ENCODE results near the gene LAMA5. TPM values are rescaled to one million over a fixed set of nuclear protein-coding genes. Genes with fewer than 3 reads are reported as not detected.

Gene LAMA5
- polyA plus RNA-seq, 1 of the 3 experiments (the other 2 are of a cell fraction) = 27.2 TPM

DNA sequence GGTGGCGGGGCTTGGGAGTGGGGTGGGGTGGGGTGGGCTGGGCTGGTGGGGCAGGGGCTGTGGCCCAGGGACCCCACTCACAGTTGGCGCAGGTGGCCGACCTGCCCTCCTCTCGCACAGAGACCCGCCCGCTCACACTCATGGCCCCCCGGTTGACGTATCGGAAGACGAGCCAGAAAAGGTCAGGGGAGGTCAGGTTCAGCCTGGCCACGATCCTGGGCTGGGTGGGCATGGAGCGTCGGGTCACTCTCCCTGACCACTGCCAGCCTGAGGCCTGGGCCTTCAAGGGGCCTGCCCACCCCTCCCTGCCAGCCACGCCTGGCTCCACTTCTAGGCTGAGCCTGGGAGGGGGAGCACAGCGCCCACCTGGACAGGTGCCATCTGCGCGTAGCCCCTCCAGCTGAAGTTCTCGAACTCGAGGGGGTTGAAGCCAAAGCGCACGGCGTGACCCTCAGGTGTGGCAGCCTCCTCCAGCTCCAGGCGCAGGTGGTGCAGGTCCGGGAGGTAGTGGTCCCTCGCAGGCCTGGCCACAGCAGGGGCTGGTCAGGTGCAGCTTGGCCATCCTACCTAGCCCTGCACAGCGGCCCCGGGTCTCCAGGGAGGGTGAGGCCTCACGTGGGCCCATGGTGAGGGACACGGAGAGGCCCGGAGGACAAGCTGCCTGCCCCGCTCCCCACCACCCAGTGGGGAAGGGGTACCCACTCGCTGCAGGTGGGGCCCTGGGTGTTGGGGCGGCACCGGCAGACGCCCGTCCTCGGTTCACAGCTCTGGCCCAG, 33.1 kb downstream of the LAMA5 start:
- no peak overlapping the region for H3K4me3 ChIP-seq (ENCODE audit: low read depth in 2 of 2, low read length in 1 of 2)
- WGBS (ENCODE audit: low lambda C conversion rate) = 95% methylated on average over 17 of the region's 37 CpGs
- H3K27ac ChIP-seq (ENCODE audit: low read depth in 2 of 2, low read length in 1 of 2) = no peak overlapping the region
- no peak overlapping the region for H3K9ac ChIP-seq
- H3K9me2 ChIP-seq = no peaks in the 10 kb centered on the region
- H3F3A ChIP-seq (replicated peaks; ENCODE audit: insufficient read depth) = no peaks in the 10 kb centered on the region
- H3K9me3 ChIP-seq = no peaks in the 10 kb centered on the region
- no peak for DNase-seq
- no peak overlapping the region for H2AFZ ChIP-seq (ENCODE audit: low read depth)
- no peaks in the 10 kb centered on the region for H3K4me1 ChIP-seq (ENCODE audit: control insufficient read depth in 1 of 2, insufficient read depth in 2 of 2, low read depth in 1 of 2, low read length in 1 of 2)
- H3K27me3 ChIP-seq (ENCODE audit: insufficient read depth) = no peaks in the 10 kb centered on the region
- H3K36me3 ChIP-seq (replicated peaks in 1 of 2; ENCODE audit: control insufficient read depth in 1 of 2, insufficient read depth in 2 of 2, low read length in 1 of 2) = peaks cover 0 to 57% of the 10 kb centered on the region in 2 experiments
- no peaks in the 10 kb centered on the region for H3K79me2 ChIP-seq (ENCODE audit: insufficient read depth)
- ChIA-PET POLR2A (no interaction called here), CTCF (interaction anchor here (1.9 kb wide), 1 partner anchor 49 kb away, joined by 7 read pairs; no protein-coding TSS in a partner anchor)
- TF ChIP-seq CHD2 (IDR thresholded peaks at IDR 0.05; ENCODE audit: low read length, partially characterized antibody) (no peak), NFIC (IDR thresholded peaks at IDR 0.05; ENCODE audit: borderline replicate concordance) (no peak), MXI1 (IDR thresholded peaks at IDR 0.05; ENCODE audit: low read depth, low read length) (no peak), JUND (IDR thresholded peaks at IDR 0.05) (no peak), EZH2phosphoT487 (IDR thresholded peaks at IDR 0.05; ENCODE audit: borderline replicate concordance, low read depth) (no peak), FOSL2 (IDR thresholded peaks at IDR 0.05; ENCODE audit: borderline replicate concordance, low read depth) (no peak), ELF1 (IDR thresholded peaks at IDR 0.05) (no peak), RFX5 (IDR thresholded peaks at IDR 0.05; ENCODE audit: low read length) (no peak), RXRA (IDR thresholded peaks at IDR 0.05; ENCODE audit: borderline replicate concordance, low read depth) (no peak), RCOR1 (IDR thresholded peaks at IDR 0.05; ENCODE audit: low read length) (no peak), USF1 (IDR thresholded peaks at IDR 0.05; ENCODE audit: borderline replicate concordance, low read depth) (no peak), GATA2 (CRISPR knock-in tag; IDR thresholded peaks at IDR 0.05) (no peak), TCF12 (IDR thresholded peaks at IDR 0.05) (no peak)
- TF ChIP-seq, protein P1, sequence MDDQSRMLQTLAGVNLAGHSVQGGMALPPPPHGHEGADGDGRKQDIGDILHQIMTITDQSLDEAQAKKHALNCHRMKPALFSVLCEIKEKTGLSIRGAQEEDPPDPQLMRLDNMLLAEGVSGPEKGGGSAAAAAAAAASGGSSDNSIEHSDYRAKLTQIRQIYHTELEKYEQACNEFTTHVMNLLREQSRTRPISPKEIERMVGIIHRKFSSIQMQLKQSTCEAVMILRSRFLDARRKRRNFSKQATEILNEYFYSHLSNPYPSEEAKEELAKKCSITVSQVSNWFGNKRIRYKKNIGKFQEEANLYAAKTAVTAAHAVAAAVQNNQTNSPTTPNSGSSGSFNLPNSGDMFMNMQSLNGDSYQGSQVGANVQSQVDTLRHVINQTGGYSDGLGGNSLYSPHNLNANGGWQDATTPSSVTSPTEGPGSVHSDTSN (IDR thresholded peaks at IDR 0.05) = no peak
- TF ChIP-seq, protein P2, sequence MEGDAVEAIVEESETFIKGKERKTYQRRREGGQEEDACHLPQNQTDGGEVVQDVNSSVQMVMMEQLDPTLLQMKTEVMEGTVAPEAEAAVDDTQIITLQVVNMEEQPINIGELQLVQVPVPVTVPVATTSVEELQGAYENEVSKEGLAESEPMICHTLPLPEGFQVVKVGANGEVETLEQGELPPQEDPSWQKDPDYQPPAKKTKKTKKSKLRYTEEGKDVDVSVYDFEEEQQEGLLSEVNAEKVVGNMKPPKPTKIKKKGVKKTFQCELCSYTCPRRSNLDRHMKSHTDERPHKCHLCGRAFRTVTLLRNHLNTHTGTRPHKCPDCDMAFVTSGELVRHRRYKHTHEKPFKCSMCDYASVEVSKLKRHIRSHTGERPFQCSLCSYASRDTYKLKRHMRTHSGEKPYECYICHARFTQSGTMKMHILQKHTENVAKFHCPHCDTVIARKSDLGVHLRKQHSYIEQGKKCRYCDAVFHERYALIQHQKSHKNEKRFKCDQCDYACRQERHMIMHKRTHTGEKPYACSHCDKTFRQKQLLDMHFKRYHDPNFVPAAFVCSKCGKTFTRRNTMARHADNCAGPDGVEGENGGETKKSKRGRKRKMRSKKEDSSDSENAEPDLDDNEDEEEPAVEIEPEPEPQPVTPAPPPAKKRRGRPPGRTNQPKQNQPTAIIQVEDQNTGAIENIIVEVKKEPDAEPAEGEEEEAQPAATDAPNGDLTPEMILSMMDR (IDR thresholded peaks at IDR 0.05) = no peak
- no peak overlapping the region for H3K4me2 ChIP-seq
- H4K20me1 ChIP-seq (ENCODE audit: insufficient read depth) = no peaks in the 10 kb centered on the region
